ENCODE measurements around the gene S100A6.
A peak's percentile ranks its signal among the peaks of the same experiment; 100 is the strongest.

The S100A6 gene

GRCh38 chr1:153494976-153495535 is 40.7 kb downstream of the S100A6 start:
- H3K27me3 Mint-ChIP-seq (ENCODE audit: low read depth, poor library complexity), result peaks cover 32% of the 10 kb centered on the region
- peak; percentile 87 for TF ChIP-seq CTCF (IDR thresholded peaks at IDR 0.05)
- peaks cover 32% of the 10 kb centered on the region for H3K4me1 Mint-ChIP-seq
- H3K36me3 Mint-ChIP-seq (ENCODE audit: low read depth), result no peaks in the 10 kb centered on the region
- H3K4me3 Mint-ChIP-seq, result no peak overlapping the region
- H3K9me3 Mint-ChIP-seq, result no peaks in the 10 kb centered on the region
- H3K27ac Mint-ChIP-seq, result no peak overlapping the region
- DNase-seq, result peak; percentile 98

DNA sequence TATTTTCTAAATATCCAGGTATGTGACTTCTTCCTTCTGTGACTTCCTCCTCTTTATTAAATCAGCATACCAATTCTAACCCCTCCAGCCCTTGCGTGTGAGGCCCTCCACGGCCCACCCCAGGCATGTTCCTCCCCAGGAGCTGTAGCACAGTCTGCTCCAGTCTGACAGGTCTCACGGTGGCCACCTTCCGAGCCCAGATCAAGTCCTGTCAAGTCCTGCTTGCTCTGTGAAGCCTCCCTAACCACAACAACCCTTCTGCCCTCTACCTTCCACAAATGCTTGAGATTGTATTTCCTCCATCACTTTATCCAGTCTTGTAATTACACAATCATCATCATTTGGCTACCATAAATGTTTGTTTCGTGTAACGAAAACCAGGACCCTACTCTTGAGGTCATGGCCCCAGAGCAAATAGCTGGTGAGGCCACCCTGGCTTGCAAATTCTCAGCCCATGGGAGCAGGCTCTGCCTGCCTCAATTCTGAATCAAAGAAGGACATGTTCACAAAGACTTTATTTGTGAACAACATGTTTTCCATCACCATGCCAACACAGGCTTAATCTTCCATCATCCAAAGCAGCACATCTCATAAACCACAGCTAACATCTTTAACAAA is 42.3 kb downstream of the S100A6 start:
- DNase-seq, result no peak
- H3K4me1 Mint-ChIP-seq, result peaks cover 26% of the 10 kb centered on the region
- no peak overlapping the region for H3K4me3 Mint-ChIP-seq
- H3K36me3 Mint-ChIP-seq (ENCODE audit: low read depth), result no peaks in the 10 kb centered on the region
- H3K9me3 Mint-ChIP-seq, result no peaks in the 10 kb centered on the region
- H3K27ac Mint-ChIP-seq, result peak overlapping the region; percentile 75
- no peak for TF ChIP-seq CTCF (IDR thresholded peaks at IDR 0.05)
- peaks cover 32% of the 10 kb centered on the region for H3K27me3 Mint-ChIP-seq (ENCODE audit: low read depth, poor library complexity)

- no peak for DNase-seq
These were observed 45.3 kb downstream of the S100A6 start for GRCh38 chr1:153490272-153491051.

DNA sequence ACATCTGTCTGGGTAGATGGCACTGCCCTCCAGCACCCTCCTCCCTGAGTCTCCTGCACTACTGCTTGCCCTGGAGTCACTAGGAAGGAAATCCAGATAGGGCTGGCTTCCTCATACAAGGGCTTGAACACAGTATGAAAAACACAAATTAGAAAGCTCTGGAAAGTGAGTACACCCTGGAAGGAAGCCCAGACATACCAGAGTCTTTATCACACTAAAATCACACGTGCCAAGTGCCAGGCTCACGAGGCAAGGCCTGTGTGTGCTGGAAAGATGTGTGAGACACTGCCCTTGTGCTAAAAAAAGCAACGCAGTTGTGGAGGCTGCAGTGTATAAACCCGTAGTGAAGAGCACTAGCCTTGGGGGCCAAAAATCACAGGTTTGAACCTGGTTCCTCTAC is 47.1 kb downstream of the S100A6 start:
- Mint-ChIP-seq H3K27ac (no peak overlapping the region), H3K36me3 (ENCODE audit: low read depth) (no peaks in the 10 kb centered on the region), H3K4me1 (peaks cover 14% of the 10 kb centered on the region), H3K9me3 (no peaks in the 10 kb centered on the region), H3K27me3 (ENCODE audit: low read depth, poor library complexity) (peaks cover 33% of the 10 kb centered on the region), H3K4me3 (no peak overlapping the region)
- TF ChIP-seq CTCF (IDR thresholded peaks at IDR 0.05), result no peak
- DNase-seq, result no peak

More at GRCh38 chr1:153490272-153491051, 45.3 kb downstream of the S100A6 start:
- Mint-ChIP-seq H3K36me3 (ENCODE audit: low read depth) (no peaks in the 10 kb centered on the region), H3K9me3 (no peaks in the 10 kb centered on the region), H3K4me1 (peaks cover 21% of the 10 kb centered on the region), H3K27ac (no peak overlapping the region), H3K4me3 (no peak overlapping the region), H3K27me3 (ENCODE audit: low read depth, poor library complexity) (peaks cover 22% of the 10 kb centered on the region)
- no peak for TF ChIP-seq CTCF (IDR thresholded peaks at IDR 0.05)

- no peak for DNase-seq
- peak overlapping the region; percentile 7 for H3K27ac Mint-ChIP-seq
- peaks cover 8% of the 10 kb centered on the region for H3K4me1 Mint-ChIP-seq
- no peak overlapping the region for H3K4me3 Mint-ChIP-seq
- H3K27me3 Mint-ChIP-seq (ENCODE audit: low read depth, poor library complexity), result peaks cover 39% of the 10 kb centered on the region
- H3K9me3 Mint-ChIP-seq, result no peaks in the 10 kb centered on the region
- no peak for TF ChIP-seq CTCF (IDR thresholded peaks at IDR 0.05)
- no peaks in the 10 kb centered on the region for H3K36me3 Mint-ChIP-seq (ENCODE audit: low read depth)
These were observed 48.1 kb downstream of the S100A6 start for GRCh38 chr1:153487707-153488106.
